HG03045 (cell line): ENCODE results near the gene RBBP8NL.

Experiments used
- ATAC-seq: cut with Tn5 transposase; IDR thresholded peaks from one replicate; pipeline ENCODE4 v1.9.1; 2021; ENCODE audit warnings: mild to moderate bottlenecking, moderate library complexity; ENCODE audit not compliant: unreplicated experiment

RBBP8NL gene

GRCh38 chr20:62427172-62428001 lies at the start of gene RBBP8NL:
Gene RBBP8NL (minus strand): TSS chr20:62427539. CDS start chr20:62419647, 7,892 bp downstream.
- ATAC-seq: no peak

GRCh38 chr20:62476056-62476838 lies 48.9 kb upstream of the RBBP8NL start:
- ATAC-seq: no peak

- no peak for ATAC-seq
These were observed 48.4 kb upstream of the RBBP8NL start, which contains the start of gene GATA5 for GRCh38 chr20:62475772-62476055. Gene GATA5 (minus strand): TSS chr20:62475995. CDS start chr20:62475521, 474 bp downstream.

- ATAC-seq: no peak
These were observed 47.9 kb upstream of the RBBP8NL start for GRCh38 chr20:62475027-62475771.

GRCh38 chr20:62474604-62475026 lies 47.3 kb upstream of the RBBP8NL start:
- ATAC-seq: no peak

- ATAC-seq: no peak
These were observed 46.6 kb upstream of the RBBP8NL start for GRCh38 chr20:62473717-62474603.

GRCh38 chr20:62472941-62473585 lies 45.7 kb upstream of the RBBP8NL start:
- no peak for ATAC-seq

- ATAC-seq: no peak
These were observed 45.0 kb upstream of the RBBP8NL start for GRCh38 chr20:62472138-62472940.

- ATAC-seq: no peak
These were observed 43.1 kb upstream of the RBBP8NL start for GRCh38 chr20:62470459-62470858.

GRCh38 chr20:62470001-62470400 lies 42.7 kb upstream of the RBBP8NL start:
- no peak for ATAC-seq

GRCh38 chr20:62469352-62469751 lies 42.0 kb upstream of the RBBP8NL start:
- no peak for ATAC-seq

GRCh38 chr20:62466806-62467537 lies 39.6 kb upstream of the RBBP8NL start:
- ATAC-seq: no peak

GRCh38 chr20:62466072-62466760 lies 38.9 kb upstream of the RBBP8NL start:
- no peak for ATAC-seq

GRCh38 chr20:62464990-62465389 lies 37.7 kb upstream of the RBBP8NL start:
- ATAC-seq: no peak

- ATAC-seq: no peak
These were observed 37.1 kb upstream of the RBBP8NL start for GRCh38 chr20:62464425-62464770.

GRCh38 chr20:62463651-62464424 lies 36.5 kb upstream of the RBBP8NL start:
- no peak for ATAC-seq

- ATAC-seq: no peak
These were observed 35.7 kb upstream of the RBBP8NL start for GRCh38 chr20:62462976-62463592.
